ENCODE data around the gene AKT2. TPM values are rescaled to one million over a fixed set of nuclear protein-coding genes. Genes with fewer than 3 reads are reported as not detected.
A peak's percentile ranks its signal among the peaks of the same experiment; 100 is the strongest.

Gene AKT2
- total RNA-seq, 1 experiment from 2014 or later, result 150 TPM

GRCh38 chr19:40233811-40234389 is 51.2 kb downstream of the AKT2 start:
- Histone ChIP-seq H3K56ac (ENCODE audit: insufficient read length, low read depth, low read length) (no peak overlapping the region), H3K23me2 (ENCODE audit: insufficient read length, low read depth, low read length, poor library complexity, severe bottlenecking) (no peaks in the 10 kb centered on the region), H3K18ac (ENCODE audit: insufficient read length, low read depth, low read length) (no peak overlapping the region), H4K91ac (ENCODE audit: insufficient read length, low read depth, low read length) (no peak overlapping the region), H2BK12ac (ENCODE audit: insufficient read length, low read depth, low read length) (no peak overlapping the region), H2BK15ac (ENCODE audit: low read depth, low read length) (no peak overlapping the region), H3T11ph (ENCODE audit: low read length) (no peak overlapping the region), H3K27me3 (ENCODE audit: insufficient read depth, low read length) (no peaks in the 10 kb centered on the region), H3K9me3 (ENCODE audit: control insufficient read depth, low read depth, low read length) (no peaks in the 10 kb centered on the region), H3K14ac (ENCODE audit: insufficient read depth, low read length) (no peak overlapping the region), H2AFZ (ENCODE audit: low read length) (no peak overlapping the region), H4K8ac (replicated peaks; ENCODE audit: insufficient read length, low read depth, low read length) (no peak overlapping the region), H3K79me2 (ENCODE audit: insufficient read depth, low read length) (no peaks in the 10 kb centered on the region), H4K5ac (ENCODE audit: insufficient read length, low read depth, low read length) (no peak overlapping the region), H3K4me1 (ENCODE audit: insufficient read depth, low read length) (peaks cover 2% of the 10 kb centered on the region; the same call in 1 of the 2 replicates), H3K9ac (ENCODE audit: extremely low read depth, insufficient read length, low read length) (no peak overlapping the region), H2AK5ac (ENCODE audit: insufficient read length, low read length) (no peak overlapping the region), H2BK120ac (ENCODE audit: low read depth, low read length, poor library complexity, severe bottlenecking) (no peak overlapping the region), H3K23ac (ENCODE audit: insufficient read length, low read depth, low read length) (no peak overlapping the region), H3K79me1 (ENCODE audit: insufficient read depth, low read depth, low read length, poor library complexity, severe bottlenecking) (no peaks in the 10 kb centered on the region), H2BK5ac (ENCODE audit: insufficient read length, low read length) (no peak overlapping the region), H3K4me2 (ENCODE audit: insufficient read depth, insufficient read length, low read length) (no peak overlapping the region), H2BK20ac (ENCODE audit: low read depth, low read length, poor library complexity, severe bottlenecking) (no peak overlapping the region), H3K27ac (ENCODE audit: insufficient read length, low read depth, low read length) (no peak overlapping the region), H4K20me1 (ENCODE audit: control insufficient read depth, insufficient read depth, insufficient read length) (no peaks in the 10 kb centered on the region), H3K4ac (ENCODE audit: low read depth, low read length) (no peak overlapping the region)
- no peak for TF ChIP-seq CTCF (conservative IDR thresholded peaks at IDR 0.05)
- Mint-ChIP-seq H3K9me3 (no peaks in the 10 kb centered on the region), H3K27me3 (ENCODE audit: low read depth) (no peaks in the 10 kb centered on the region; the same call in 1 of the 2 replicates), H3K36me3 (ENCODE audit: insufficient read depth in 1 of 3, low read depth in 3 of 3) (peaks cover 7 to 29% (median 27%) of the 10 kb centered on the region in 3 experiments; a peak in 6 of 7 replicates), H3K27ac (peak overlapping the region in 1 of 3 experiments; percentile 83; a peak in 2 of 7 replicates), H3K4me1 (peaks cover 16 to 19% of the 10 kb centered on the region in 2 experiments), H3K4me3 (no peak overlapping the region)
- no peak for DNase-seq
- WGBS (ENCODE audit: extremely low coverage, insufficient read length, low lambda C conversion rate), result no CpG with 5 or more reads among the region's 20 CpGs
